Stimulated activated naive B cell treated with anti-CD40 and anti-IgM and Interleukin-4, amounts not matched to agents 10 μg/mL and 1 μg/mL and 100 μg/mL, for 72 hours (primary cell): ENCODE data around the gene PCDHA7.
A peak's percentile ranks its signal among the peaks of the same experiment; 100 is the strongest.
"Not testable (repeated sequence)": the region's sequence is repeated elsewhere in the genome, so short reads cannot be mapped to it uniquely, and the experiment has no call there.

Experiments used
- ATAC-seq, 2 donors: fragments of 150-1000 bp; cut with Tn5 transposase; replicated peaks; 2 replicates each; pipeline ENCODE4 v1.10.0; 2021; ENCODE audit warnings: moderate library complexity in 1 of 2
- DNase-seq: peaks from one replicate; pipeline ENCODE4 v3.0.0; 2021
- H3K27ac Mint-ChIP-seq: one replicate; pipeline ENCODE4 v1.8.0; 2022; ENCODE audit warnings: mild to moderate bottlenecking, mixed read lengths
- H3K27me3 Mint-ChIP-seq, 2 donors: one replicate each; pipeline ENCODE4 v1.8.0; 2022; ENCODE audit warnings: mixed read lengths in 2 of 2
- H3K36me3 Mint-ChIP-seq, 2 donors: one replicate each; pipeline ENCODE4 v1.8.0; 2022; ENCODE audit warnings: mixed read lengths in 2 of 2, mild to moderate bottlenecking in 1 of 2
- H3K4me1 Mint-ChIP-seq, 2 donors: one replicate each; pipeline ENCODE4 v1.8.0; 2022; ENCODE audit warnings: mixed read lengths in 2 of 2, mild to moderate bottlenecking in 1 of 2
- H3K4me3 Mint-ChIP-seq, 2 donors: one replicate each; pipeline ENCODE4 v1.8.0; 2022; ENCODE audit warnings: mild to moderate bottlenecking in 2 of 2, mixed read lengths in 2 of 2, moderate library complexity in 1 of 2
- H3K9me3 Mint-ChIP-seq, 2 donors: one replicate each; pipeline ENCODE4 v1.8.0; 2022; ENCODE audit warnings: mixed read lengths in 2 of 2, mild to moderate bottlenecking in 1 of 2

Gene PCDHA7

GRCh38 chr5:140868721-140869554 is 34.9 kb downstream of the PCDHA7 start, which contains the start of gene PCDHA11:
Gene PCDHA11 (plus strand): TSS chr5:140868957. CDS start chr5:140869104, 147 bp downstream.
- ATAC-seq (no peak), DNase-seq (no peak)
- peaks cover 0 to 3% of the 10 kb centered on the region in 2 donors for H3K36me3 Mint-ChIP-seq
- H3K9me3 Mint-ChIP-seq, result peaks cover 0 to 3% of the 10 kb centered on the region in 2 donors
- H3K4me3 Mint-ChIP-seq, result no peak within 1 kb of the TSS
- peaks cover 4 to 18% of the 10 kb centered on the region in 2 donors for H3K27me3 Mint-ChIP-seq
- no peak within 1 kb of the TSS for H3K27ac Mint-ChIP-seq
- H3K4me1 Mint-ChIP-seq, result no peaks in the 10 kb centered on the region

DNA sequence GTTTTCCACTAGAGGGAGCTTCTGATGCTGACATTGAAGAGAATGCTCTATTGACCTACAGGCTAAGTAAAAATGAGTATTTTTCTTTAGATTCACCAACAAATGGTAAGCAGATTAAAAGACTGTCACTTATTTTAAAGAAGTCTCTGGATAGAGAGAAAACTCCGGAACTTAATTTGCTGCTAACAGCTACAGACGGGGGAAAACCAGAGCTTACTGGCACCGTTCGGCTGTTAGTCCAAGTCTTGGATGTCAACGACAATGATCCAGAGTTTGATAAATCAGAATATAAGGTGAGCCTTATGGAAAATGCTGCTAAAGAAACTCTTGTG is 35.5 kb downstream of the PCDHA7 start:
- no peak overlapping the region for H3K4me3 Mint-ChIP-seq
- DNase-seq (no peak), ATAC-seq (no peak)
- H3K27ac Mint-ChIP-seq, result no peak overlapping the region
- H3K4me1 Mint-ChIP-seq, result no peaks in the 10 kb centered on the region
- H3K36me3 Mint-ChIP-seq, result peaks cover 0 to 3% of the 10 kb centered on the region in 2 donors
- peaks cover 0 to 3% of the 10 kb centered on the region in 2 donors for H3K9me3 Mint-ChIP-seq
- peaks cover 4 to 14% of the 10 kb centered on the region in 2 donors for H3K27me3 Mint-ChIP-seq

GRCh38 chr5:140870221-140871201 is 36.4 kb downstream of the PCDHA7 start:
- H3K4me3 Mint-ChIP-seq, result no peak overlapping the region
- peaks cover 0 to 3% of the 10 kb centered on the region in 2 donors for H3K9me3 Mint-ChIP-seq
- H3K4me1 Mint-ChIP-seq, result no peaks in the 10 kb centered on the region
- ATAC-seq (no peak), DNase-seq (no peak)
- H3K27me3 Mint-ChIP-seq, result peaks cover 4 to 19% of the 10 kb centered on the region in 2 donors
- H3K27ac Mint-ChIP-seq, result no peak overlapping the region
- H3K36me3 Mint-ChIP-seq, result peaks cover 0 to 3% of the 10 kb centered on the region in 2 donors

DNA sequence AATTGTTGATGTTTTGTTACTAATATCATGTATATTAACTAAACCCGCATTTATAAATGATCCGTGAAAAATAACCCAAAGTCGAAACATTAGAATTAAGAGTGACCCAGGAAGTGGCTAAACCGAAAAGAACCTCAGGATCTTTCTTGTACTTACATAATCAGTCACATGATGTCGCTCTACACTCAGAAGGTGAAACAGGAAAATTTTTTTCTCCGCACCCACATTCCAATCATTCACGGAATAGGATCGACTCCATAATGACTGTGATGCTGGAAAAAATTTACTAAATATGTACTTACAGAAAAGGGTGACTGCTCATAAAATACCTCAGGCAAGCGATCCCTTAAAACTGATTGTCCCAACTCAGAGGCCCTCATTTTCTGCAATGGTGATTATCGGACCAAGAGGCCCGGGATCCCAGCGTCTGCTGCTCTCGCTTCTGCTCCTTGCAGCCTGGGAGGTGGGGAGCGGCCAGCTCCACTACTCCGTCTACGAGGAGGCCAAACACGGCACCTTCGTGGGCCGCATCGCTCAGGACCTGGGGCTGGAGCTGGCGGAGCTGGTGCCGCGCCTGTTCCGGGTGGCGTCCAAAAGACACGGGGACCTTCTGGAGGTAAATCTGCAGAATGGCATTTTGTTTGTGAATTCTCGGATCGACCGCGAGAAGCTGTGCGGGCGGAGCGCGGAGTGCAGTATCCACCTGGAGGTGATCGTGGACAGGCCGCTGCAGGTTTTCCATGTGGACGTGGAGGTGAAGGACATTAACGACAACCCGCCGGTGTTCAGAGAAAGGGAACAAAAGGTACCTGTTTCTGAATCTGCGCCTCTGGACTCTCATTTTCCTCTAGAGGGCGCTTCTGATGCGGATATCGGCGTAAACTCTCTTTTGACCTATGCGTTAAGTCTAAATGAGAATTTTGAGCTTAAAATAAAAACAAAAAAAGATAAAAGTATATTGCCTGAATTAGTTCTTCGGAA is 41.3 kb downstream of the PCDHA7 start, which contains the start of gene PCDHA12:
Gene PCDHA12 (plus strand): TSS at position 224 of the 981 bp plus-strand sequence. CDS start 165 bp downstream, at position 389.
- Mint-ChIP-seq H3K36me3 (peaks cover 0 to 3% of the 10 kb centered on the region in 2 donors), H3K4me1 (no peaks in the 10 kb centered on the region), H3K27me3 (peaks cover 7 to 35% of the 10 kb centered on the region in 2 donors), H3K4me3 (no peak within 1 kb of the TSS), H3K9me3 (peaks cover 2 to 4% of the 10 kb centered on the region in 2 donors), H3K27ac (no peak within 1 kb of the TSS)
- no peak for ATAC-seq
- no peak for DNase-seq

- Mint-ChIP-seq H3K9me3 (peaks cover 9 to 10% of the 10 kb centered on the region in 2 donors), H3K27me3 (peaks cover 15 to 46% of the 10 kb centered on the region in 2 donors)
- not testable (repeated sequence) for H3K27ac Mint-ChIP-seq, ATAC-seq, DNase-seq, H3K4me1 Mint-ChIP-seq, H3K4me3 Mint-ChIP-seq, H3K36me3 Mint-ChIP-seq
These were observed 42.6 kb downstream of the PCDHA7 start for GRCh38 chr5:140876541-140877261.

- peaks cover 9 to 12% of the 10 kb centered on the region in 2 donors for H3K9me3 Mint-ChIP-seq
- H3K27me3 Mint-ChIP-seq, result peaks cover 19 to 48% of the 10 kb centered on the region in 2 donors
- no peak overlapping the region for H3K27ac Mint-ChIP-seq
These were observed 43.2 kb downstream of the PCDHA7 start for GRCh38 chr5:140877262-140877581.

DNA sequence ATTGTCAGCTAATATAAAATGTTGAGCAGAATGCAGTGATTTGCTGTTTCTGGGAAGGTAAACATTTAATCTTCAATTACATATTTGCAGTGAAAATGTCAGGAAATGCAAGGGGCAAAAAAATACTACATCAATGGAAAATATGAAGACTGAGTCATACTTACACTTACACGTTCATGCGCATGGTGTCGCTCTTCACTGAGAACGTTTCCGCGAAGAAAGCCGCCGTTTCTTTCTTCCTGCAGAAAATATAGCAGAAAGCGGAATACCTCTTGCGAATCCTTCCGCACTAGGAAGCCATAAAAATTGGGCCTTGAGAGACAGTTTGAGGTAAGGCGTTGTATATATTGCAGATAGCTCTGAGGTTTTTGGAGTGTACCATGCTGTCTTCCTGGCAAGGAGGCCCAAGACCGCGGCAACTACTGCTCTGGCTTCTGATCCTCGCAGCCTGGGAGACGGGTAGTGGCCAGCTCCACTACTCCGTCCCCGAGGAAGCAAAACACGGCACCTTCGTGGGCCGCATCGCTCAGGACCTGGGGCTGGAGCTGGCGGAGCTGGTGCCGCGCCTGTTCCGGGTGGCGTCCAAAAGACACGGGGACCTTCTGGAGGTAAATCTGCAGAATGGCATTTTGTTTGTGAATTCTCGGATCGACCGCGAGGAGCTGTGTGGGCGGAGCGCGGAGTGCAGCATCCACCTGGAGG is 48.0 kb downstream of the PCDHA7 start, which contains the start of gene PCDHA13:
Gene PCDHA13 (plus strand): TSS at position 236 of the 702 bp plus-strand sequence. CDS start 145 bp downstream, at position 381.
- no peak within 1 kb of the TSS for H3K4me3 Mint-ChIP-seq
- peaks cover 20 to 27% of the 10 kb centered on the region in 2 donors for H3K27me3 Mint-ChIP-seq
- H3K9me3 Mint-ChIP-seq, result peaks cover 9 to 14% of the 10 kb centered on the region in 2 donors
- H3K36me3 Mint-ChIP-seq, result peaks cover 2 to 7% of the 10 kb centered on the region in 2 donors
- ATAC-seq, result no peak
- no peak for DNase-seq
- peak within 1 kb of the TSS; percentile 63 for H3K27ac Mint-ChIP-seq
- H3K4me1 Mint-ChIP-seq, result no peaks in the 10 kb centered on the region

More at GRCh38 chr5:140877262-140877581, 43.2 kb downstream of the PCDHA7 start:
- H3K36me3 Mint-ChIP-seq, result peaks cover 0 to 7% of the 10 kb centered on the region in 2 donors
- H3K4me1 Mint-ChIP-seq, result no peaks in the 10 kb centered on the region
- DNase-seq (no peak), ATAC-seq (no peak)
- no peak overlapping the region for H3K4me3 Mint-ChIP-seq

- Mint-ChIP-seq H3K4me3 (no peak overlapping the region), H3K4me1 (no peaks in the 10 kb centered on the region), H3K36me3 (peaks cover 2 to 9% of the 10 kb centered on the region in 2 donors), H3K27me3 (peaks cover 20 to 27% of the 10 kb centered on the region in 2 donors), H3K9me3 (peaks cover 12 to 14% of the 10 kb centered on the region in 2 donors), H3K27ac (peak overlapping the region; percentile 63)
- ATAC-seq, result no peak
- DNase-seq, result no peak
These were observed 48.5 kb downstream of the PCDHA7 start for GRCh38 chr5:140882591-140882899.

- Mint-ChIP-seq H3K36me3 (peaks cover 2 to 9% of the 10 kb centered on the region in 2 donors), H3K4me3 (no peak overlapping the region), H3K9me3 (peaks cover 13 to 14% of the 10 kb centered on the region in 2 donors), H3K27ac (no peak overlapping the region), H3K4me1 (no peaks in the 10 kb centered on the region), H3K27me3 (peaks cover 20 to 27% of the 10 kb centered on the region in 2 donors)
- ATAC-seq (no peak), DNase-seq (no peak)
These were observed 49.3 kb downstream of the PCDHA7 start for GRCh38 chr5:140883373-140883772.

DNA sequence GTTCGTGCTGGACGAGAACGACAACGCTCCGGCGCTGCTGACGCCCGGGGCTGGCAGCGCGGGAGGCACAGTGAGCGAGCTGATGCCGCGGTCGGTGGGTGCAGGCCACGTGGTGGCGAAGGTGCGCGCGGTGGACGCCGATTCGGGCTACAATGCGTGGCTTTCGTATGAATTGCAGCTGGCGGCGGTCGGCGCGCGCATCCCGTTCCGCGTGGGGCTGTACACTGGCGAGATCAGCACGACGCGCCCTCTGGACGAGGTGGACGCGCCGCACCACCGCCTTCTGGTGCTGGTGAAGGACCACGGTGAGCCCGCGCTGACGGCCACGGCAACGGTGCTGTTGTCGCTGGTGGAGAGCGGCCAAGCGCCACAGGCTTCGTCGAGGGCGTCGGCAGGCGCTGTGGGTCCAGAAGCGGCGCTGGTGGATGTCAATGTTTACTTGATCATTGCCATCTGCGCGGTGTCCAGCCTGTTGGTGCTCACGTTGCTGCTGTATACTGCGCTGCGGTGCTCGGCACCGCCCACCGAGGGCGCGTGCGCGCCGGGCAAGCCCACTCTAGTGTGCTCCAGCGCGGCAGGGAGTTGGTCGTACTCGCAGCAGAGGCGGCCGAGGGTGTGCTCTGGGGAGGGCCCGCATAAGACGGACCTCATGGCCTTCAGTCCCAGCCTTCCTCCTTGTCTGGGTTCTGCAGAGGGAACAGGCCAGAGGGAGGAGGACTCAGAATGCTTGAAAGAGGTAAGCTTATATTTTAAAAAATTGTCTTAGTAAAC is 50.0 kb downstream of the PCDHA7 start:
- Mint-ChIP-seq H3K9me3 (peaks cover 12 to 13% of the 10 kb centered on the region in 2 donors), H3K4me3 (no peak overlapping the region), H3K27me3 (peaks cover 20 to 27% of the 10 kb centered on the region in 2 donors)

More for the DNA sequence above, 50.0 kb downstream of the PCDHA7 start:
- ATAC-seq (no peak), DNase-seq (no peak)
- H3K4me1 Mint-ChIP-seq, result no peaks in the 10 kb centered on the region
- no peak overlapping the region for H3K27ac Mint-ChIP-seq
- H3K36me3 Mint-ChIP-seq, result peaks cover 2 to 9% of the 10 kb centered on the region in 2 donors
